Neuronal stem cell (in vitro differentiated cells): ENCODE measurements around the gene OLFML2A.

Experiments
- DNase-seq: peaks from one replicate; pipeline ENCODE4 v3.0.0-alpha.2; 2013; ENCODE audit warnings: low spot score
- H2AFZ ChIP-seq: one replicate; pipeline ENCODE4 v1.6.1; 2013; ENCODE audit warnings: mild to moderate bottlenecking, low read length, inconsistent platforms
- H2AK5ac ChIP-seq: 2 replicates; pipeline ENCODE4 v1.6.1; 2013; ENCODE audit warnings: low read depth, mild to moderate bottlenecking, inconsistent platforms, low read length, moderate library complexity, mixed read lengths
- H2BK120ac ChIP-seq: 2 replicates; pipeline ENCODE4 v1.6.1; 2013; ENCODE audit warnings: low read depth, mild to moderate bottlenecking, inconsistent platforms, low read length, moderate library complexity, mixed read lengths
- H2BK12ac ChIP-seq: one replicate; pipeline ENCODE4 v1.6.1; 2013; ENCODE audit warnings: low read length, inconsistent platforms
- H2BK15ac ChIP-seq: 2 replicates; pipeline ENCODE4 v1.6.1; 2013; ENCODE audit warnings: mild to moderate bottlenecking, low read length, inconsistent platforms, mixed read lengths
- H2BK5ac ChIP-seq: one replicate; pipeline ENCODE4 v1.6.1; 2013; ENCODE audit warnings: inconsistent platforms, mild to moderate bottlenecking, low read length, moderate library complexity
- H3K14ac ChIP-seq: one replicate; pipeline ENCODE4 v1.6.1; 2013; ENCODE audit warnings: low read length, inconsistent platforms
- H3K18ac ChIP-seq: 2 replicates; pipeline ENCODE4 v1.6.1; 2013; ENCODE audit warnings: low read length, inconsistent platforms
- H3K23ac ChIP-seq: 2 replicates; pipeline ENCODE4 v1.6.1; 2013; ENCODE audit warnings: low read depth, mild to moderate bottlenecking, mixed read lengths, low read length, inconsistent platforms; ENCODE audit not compliant: poor library complexity
- H3K27ac ChIP-seq: replicated peaks from 3 replicates; pipeline ENCODE4 v1.5.1; 2013; ENCODE audit warnings: low read length, inconsistent platforms
- H3K27me3 ChIP-seq, 3 experiments: 2 replicates each; pipeline ENCODE4 v1.6.1; 2013; ENCODE audit warnings: low read length in 3 of 3, mild to moderate bottlenecking in 2 of 3, inconsistent platforms in 1 of 3, low read depth in 1 of 3, mixed read lengths in 1 of 3, moderate library complexity in 1 of 3; ENCODE audit not compliant: control insufficient read depth in 3 of 3, insufficient read depth in 3 of 3
- H3K36me3 ChIP-seq, 2 donors: replicated peaks in 1 of 2; 2 replicates each; pipeline ENCODE4 v1.6.1; 2013; ENCODE audit warnings: low read length in 2 of 2; ENCODE audit not compliant: control insufficient read depth in 2 of 2, insufficient read depth in 2 of 2
- H3K4ac ChIP-seq: 2 replicates; pipeline ENCODE4 v1.6.1; 2013; ENCODE audit warnings: inconsistent platforms, mild to moderate bottlenecking, low read length, moderate library complexity
- H3K4me1 ChIP-seq, 2 donors: 1 replicate in 1 of 2; 2 replicates in 1 of 2; pipeline ENCODE4 v1.6.1; 2013; ENCODE audit warnings: low read length in 2 of 2, low read depth in 1 of 2; ENCODE audit not compliant: control insufficient read depth in 2 of 2, insufficient read depth in 1 of 2
- H3K4me2 ChIP-seq: one replicate; pipeline ENCODE4 v1.6.1; 2013; ENCODE audit warnings: mild to moderate bottlenecking, low read length, inconsistent platforms; ENCODE audit not compliant: insufficient read depth, poor library complexity, severe bottlenecking
- H3K4me3 ChIP-seq, 2 donors: 2 replicates each; pipeline ENCODE4 v1.5.1; 2013; ENCODE audit warnings: low read length in 2 of 2, mild to moderate bottlenecking in 2 of 2, inconsistent platforms in 1 of 2, moderate library complexity in 1 of 2
- H3K79me1 ChIP-seq: one replicate; pipeline ENCODE4 v1.6.1; 2013; ENCODE audit warnings: low read depth, mild to moderate bottlenecking, inconsistent platforms, low read length, moderate library complexity
- H3K9ac ChIP-seq: one replicate; pipeline ENCODE4 v1.6.1; 2013; ENCODE audit warnings: mild to moderate bottlenecking, low read depth, low read length, inconsistent platforms; ENCODE audit not compliant: poor library complexity
- H3K9me3 ChIP-seq, 2 donors: replicated peaks in 1 of 2; 2 replicates each; pipeline versions ENCODE3 to v1.6.1; 2013; ENCODE audit warnings: low read length in 2 of 2, mild to moderate bottlenecking in 2 of 2, inconsistent platforms in 1 of 2, low read depth in 1 of 2, mixed read lengths in 1 of 2, moderate library complexity in 1 of 2; ENCODE audit not compliant: control insufficient read depth in 2 of 2, insufficient read depth in 1 of 2
- H4K8ac ChIP-seq: one replicate; pipeline ENCODE4 v1.6.1; 2013; ENCODE audit warnings: low read depth, mild to moderate bottlenecking, inconsistent platforms, low read length, moderate library complexity
- H4K91ac ChIP-seq: one replicate; pipeline ENCODE4 v1.6.1; 2013; ENCODE audit warnings: low read length, low read depth, mild to moderate bottlenecking, inconsistent platforms; ENCODE audit not compliant: poor library complexity
- WGBS, 2 donors: extraction: QIAGEN DNeasy Blood & Tissue Kit; methylation state at CpG; one replicate each; pipeline ENCODE4 v1.1.7; 2013; ENCODE audit warnings: missing lambda C conversion rate in 2 of 2, mixed read lengths in 1 of 2; ENCODE audit not compliant: insufficient read length in 2 of 2, insufficient replicate concordance in 1 of 2; ENCODE audit errors: extremely low coverage in 2 of 2; 5-methylcytosine and 5-hydroxymethylcytosine counted together

OLFML2A gene

DNA sequence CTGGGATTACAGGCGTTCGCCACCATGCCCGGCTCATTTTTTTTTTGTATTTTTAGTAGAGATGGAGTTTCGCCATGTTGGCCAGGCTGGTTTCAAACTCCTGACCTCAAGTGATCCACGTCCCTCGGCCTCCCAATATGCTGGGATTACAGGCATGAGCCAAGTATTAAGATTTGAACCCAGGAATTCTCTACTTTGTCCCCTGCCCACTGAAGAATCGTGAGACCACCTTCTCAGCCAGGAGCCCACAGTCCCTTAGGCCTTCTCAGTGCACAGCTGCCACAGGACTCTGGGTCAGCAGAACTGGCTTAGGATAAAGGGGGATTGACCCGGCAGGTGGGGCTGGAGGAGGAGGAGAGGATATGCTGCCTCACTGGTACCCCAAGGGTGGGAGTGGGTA lies 13.4 kb downstream of the OLFML2A start:
- no peak for DNase-seq
- Histone ChIP-seq H3K36me3 (no peaks in the 10 kb centered on the region), H3K4me1 (peaks cover 0 to 1% of the 10 kb centered on the region in 2 donors), H2AK5ac (no peak overlapping the region), H3K14ac (no peak overlapping the region), H3K23ac (no peak overlapping the region), H4K91ac (no peak overlapping the region), H3K27me3 (peaks cover 0 to 39% (median 0%) of the 10 kb centered on the region in 3 experiments), H3K4me3 (no peak overlapping the region), H2BK12ac (no peak overlapping the region), H3K27ac (no peak overlapping the region), H3K9ac (no peak overlapping the region), H4K8ac (no peak overlapping the region), H3K4ac (no peak overlapping the region), H2AFZ (no peak overlapping the region), H3K9me3 (no peaks in the 10 kb centered on the region), H3K18ac (no peak overlapping the region), H3K4me2 (no peak overlapping the region), H2BK120ac (no peak overlapping the region), H3K79me1 (no peaks in the 10 kb centered on the region), H2BK5ac (no peak overlapping the region), H2BK15ac (no peak overlapping the region)
- no CpG with 5 or more reads among the region's 8 CpGs for WGBS, 2 donors

DNA sequence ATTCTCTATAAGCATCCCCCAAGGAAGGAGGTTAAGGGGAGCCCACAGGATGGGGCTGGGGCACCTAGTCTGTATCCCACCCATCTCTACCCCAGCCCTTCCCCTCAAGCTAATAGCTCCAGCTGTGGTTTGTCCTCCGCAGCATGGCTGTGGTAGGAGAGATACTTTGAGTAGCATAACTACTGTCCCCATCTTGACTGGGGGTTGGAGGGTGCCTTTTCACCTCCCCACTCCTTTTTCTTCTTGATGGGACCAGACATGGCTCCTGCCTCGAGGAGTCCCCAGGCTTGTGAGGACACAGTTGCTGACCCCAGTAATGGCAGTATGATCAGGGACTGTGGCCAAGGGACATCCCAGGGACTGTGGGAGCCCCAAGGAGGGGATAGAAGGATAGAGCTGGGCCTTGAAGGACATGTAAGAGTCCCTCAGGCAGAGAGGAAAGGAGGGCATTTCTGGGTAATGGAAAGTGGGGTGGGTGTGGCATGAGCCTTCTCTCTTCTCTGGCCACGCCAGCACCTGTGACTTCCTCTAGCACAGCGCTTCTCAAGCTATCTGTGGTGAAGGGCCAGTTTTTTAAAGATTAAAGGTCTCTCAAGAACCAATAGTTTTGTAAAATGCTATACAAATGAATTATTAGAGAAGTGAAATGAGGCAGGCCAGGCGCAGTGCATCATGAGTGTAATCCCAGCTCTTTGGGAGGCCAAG lies 14.0 kb downstream of the OLFML2A start:
- no peaks in the 10 kb centered on the region for H3K79me1 ChIP-seq

DNA sequence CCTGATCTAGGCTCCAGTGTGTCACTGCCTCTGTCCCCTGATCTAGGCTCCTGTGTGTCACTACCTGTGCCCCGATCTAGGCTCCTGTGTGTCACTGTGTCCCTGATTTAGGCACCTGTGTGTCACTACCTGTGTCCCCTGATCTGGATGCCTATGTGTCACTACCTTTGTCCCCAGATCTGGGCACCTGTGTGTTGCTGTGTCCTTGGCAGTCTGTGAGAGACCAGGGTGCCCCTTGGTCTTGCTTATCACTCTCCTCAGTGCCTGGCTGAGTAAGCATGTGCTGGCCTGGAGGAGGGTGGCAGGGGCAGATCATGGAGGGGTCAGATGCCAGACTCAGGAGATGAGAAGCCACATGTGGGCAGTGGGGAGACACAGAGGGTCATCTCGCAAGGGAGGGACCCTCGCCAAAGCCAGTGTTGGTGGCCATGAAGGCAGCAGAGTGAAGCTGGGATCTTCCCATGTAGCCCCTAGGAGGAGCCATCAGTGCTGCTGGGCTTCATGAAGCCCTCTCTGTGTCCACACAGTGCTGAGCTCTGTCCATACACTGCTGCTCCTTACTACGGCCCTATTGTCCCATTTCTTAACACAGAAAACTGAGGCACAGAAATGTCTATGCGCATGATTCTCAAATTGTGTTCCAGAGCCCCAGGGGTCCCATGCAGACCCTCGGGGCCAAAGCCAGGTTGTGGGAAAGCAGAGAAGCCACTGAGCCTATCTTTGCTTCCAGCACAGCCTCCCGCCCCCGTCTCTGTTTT lies 15.5 kb downstream of the OLFML2A start:
- no peak overlapping the region for H2BK5ac ChIP-seq
- WGBS, 2 donors = no CpG with 5 or more reads among the region's 8 CpGs
- no peak overlapping the region for H2AFZ ChIP-seq
- no peak overlapping the region for H4K8ac ChIP-seq
- no peak overlapping the region for H3K14ac ChIP-seq
- H3K4me3 ChIP-seq = no peak overlapping the region
- H3K4ac ChIP-seq = peak overlapping the region; percentile 24
- no peaks in the 10 kb centered on the region for H3K9me3 ChIP-seq
- H3K4me1 ChIP-seq = peaks cover 0 to 1% of the 10 kb centered on the region in 2 donors
- H2BK15ac ChIP-seq = no peak overlapping the region
- H3K23ac ChIP-seq = no peak overlapping the region
- no peak overlapping the region for H2BK120ac ChIP-seq
- H3K9ac ChIP-seq = no peak overlapping the region
- H2BK12ac ChIP-seq = no peak overlapping the region
- peak overlapping the region; percentile 23 for H2AK5ac ChIP-seq
- no peak overlapping the region for H3K27ac ChIP-seq
- peaks cover 0 to 55% (median 0%) of the 10 kb centered on the region in 3 experiments for H3K27me3 ChIP-seq
- H3K18ac ChIP-seq = no peak overlapping the region
- H3K79me1 ChIP-seq = no peaks in the 10 kb centered on the region
- H3K36me3 ChIP-seq = no peaks in the 10 kb centered on the region
- no peak overlapping the region for H3K4me2 ChIP-seq
- no peak for DNase-seq
- H4K91ac ChIP-seq = peak overlapping the region; percentile 49

More for the DNA sequence above, 14.0 kb downstream of the OLFML2A start:
- H4K8ac ChIP-seq = no peak overlapping the region
- H3K4ac ChIP-seq = no peak overlapping the region
- H2BK5ac ChIP-seq = no peak overlapping the region
- H3K9me3 ChIP-seq = no peaks in the 10 kb centered on the region
- no peak overlapping the region for H3K4me3 ChIP-seq
- H3K4me1 ChIP-seq = peaks cover 0 to 1% of the 10 kb centered on the region in 2 donors
- H2BK120ac ChIP-seq = no peak overlapping the region
- no peak overlapping the region for H2BK12ac ChIP-seq
- H3K9ac ChIP-seq = no peak overlapping the region
- no CpG with 5 or more reads among the region's 5 CpGs for WGBS, 2 donors
- H3K23ac ChIP-seq = no peak overlapping the region
- no peak overlapping the region for H2AFZ ChIP-seq
- no peak overlapping the region for H3K14ac ChIP-seq
- H3K36me3 ChIP-seq = no peaks in the 10 kb centered on the region
- no peak overlapping the region for H3K27ac ChIP-seq
- no peak overlapping the region for H3K18ac ChIP-seq
- no peak overlapping the region for H3K4me2 ChIP-seq
- no peak overlapping the region for H2BK15ac ChIP-seq
- no peak for DNase-seq
- H3K27me3 ChIP-seq = peaks cover 0 to 40% (median 0%) of the 10 kb centered on the region in 3 experiments
- no peak overlapping the region for H4K91ac ChIP-seq
- H2AK5ac ChIP-seq = no peak overlapping the region

DNA sequence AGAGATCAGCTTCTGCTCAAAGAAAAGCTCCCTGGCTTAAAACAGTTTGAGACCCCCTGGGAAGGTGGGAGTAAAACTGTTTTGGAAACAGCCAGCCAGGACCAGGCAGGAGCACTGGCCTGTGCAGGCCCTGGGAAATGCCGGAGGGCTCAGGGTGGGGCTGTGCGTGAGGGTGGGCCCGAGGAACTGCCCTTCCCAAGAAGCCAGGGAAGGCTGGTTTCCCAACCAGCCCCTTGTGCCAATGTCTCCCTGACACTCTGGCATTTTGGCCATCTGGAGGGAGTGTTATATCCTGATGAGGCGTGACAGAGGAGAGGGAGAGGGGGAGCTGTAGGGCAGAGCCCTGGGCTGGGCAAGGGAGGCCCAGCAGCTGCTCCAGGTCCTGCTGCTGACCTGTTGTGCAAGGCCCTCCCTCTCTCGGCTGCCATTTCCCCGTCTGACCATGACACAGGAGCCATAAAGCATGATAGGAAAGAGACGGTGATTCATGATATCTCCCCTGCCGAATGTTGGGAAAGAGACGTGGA lies 16.1 kb downstream of the OLFML2A start:
- Histone ChIP-seq H2BK120ac (no peak overlapping the region), H2AK5ac (no peak overlapping the region), H3K27ac (no peak overlapping the region), H3K4ac (no peak overlapping the region), H3K18ac (no peak overlapping the region), H2BK12ac (no peak overlapping the region), H4K91ac (no peak overlapping the region), H3K36me3 (no peaks in the 10 kb centered on the region), H2AFZ (no peak overlapping the region), H4K8ac (no peak overlapping the region), H3K14ac (no peak overlapping the region), H3K4me3 (no peak overlapping the region), H3K79me1 (no peaks in the 10 kb centered on the region), H3K4me1 (peaks cover 0 to 1% of the 10 kb centered on the region in 2 donors), H2BK5ac (no peak overlapping the region), H2BK15ac (no peak overlapping the region), H3K23ac (no peak overlapping the region), H3K9me3 (no peaks in the 10 kb centered on the region), H3K9ac (no peak overlapping the region), H3K27me3 (peaks cover 0 to 61% (median 0%) of the 10 kb centered on the region in 3 experiments), H3K4me2 (no peak overlapping the region)
- no CpG with 5 or more reads among the region's 9 CpGs for WGBS, 2 donors
- no peak for DNase-seq
